Measurements from ENCODE around the gene TMC3. TPM values are rescaled to one million over a fixed set of nuclear protein-coding genes. Genes with fewer than 3 reads are reported as not detected.

TMC3 gene
- total and polyA plus RNA-seq, 12 donors = 0.03 to 0.08 (median 0.04) TPM; not detected in 9

DNA sequence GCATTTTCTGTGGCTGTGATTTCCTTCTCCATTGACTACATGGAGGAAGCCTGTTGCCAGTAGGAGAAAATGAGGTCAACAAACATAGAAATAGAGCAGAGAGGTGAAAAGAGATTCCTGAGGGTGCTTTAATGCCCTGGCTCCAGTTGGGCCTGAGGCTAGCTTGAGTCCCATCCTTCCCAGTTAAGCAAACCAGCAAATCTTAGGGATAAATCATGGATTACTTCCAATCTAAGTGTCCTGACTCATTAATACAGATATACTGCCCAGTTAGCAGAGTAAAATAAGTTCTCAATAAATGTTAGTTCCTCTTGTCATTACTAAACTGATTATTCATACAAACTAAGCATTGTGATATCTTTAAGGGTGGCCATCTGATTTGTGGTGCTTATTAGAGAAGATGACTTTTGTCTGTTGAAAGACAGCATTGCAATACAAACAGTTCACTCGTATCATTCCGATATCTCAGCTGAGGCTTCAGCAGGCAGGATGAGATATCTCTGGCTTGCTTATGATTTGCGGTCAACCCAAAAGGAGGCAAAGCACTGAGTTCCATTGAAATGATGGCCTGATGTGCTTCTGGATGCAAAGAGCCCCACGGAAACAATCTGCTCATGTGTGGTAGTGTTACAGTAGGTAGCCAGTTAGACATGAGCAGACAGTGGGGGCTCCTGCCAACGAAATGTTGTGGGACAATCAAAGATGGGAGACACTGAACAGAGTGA is 43.5 kb downstream of the TMC3 start:
- H3K27ac ChIP-seq = no peak overlapping the region
- no peak for TF ChIP-seq POLR2A (IDR thresholded peaks at IDR 0.05)
- intact Hi-C loops (cut with DNase I) = loop anchor here in 1 of 2 donors (5.0 to 10.0 kb wide), 2 partner anchors 53 to 226 kb away; no protein-coding TSS in a partner anchor
- H3K9me3 ChIP-seq (replicated peaks in 1 of 3) = no peaks in the 10 kb centered on the region
- H3K4me3 ChIP-seq = no peak overlapping the region
- H3K4me1 ChIP-seq (replicated peaks in 1 of 2) = no peaks in the 10 kb centered on the region
- DNase-seq = no peak
- WGBS, 4 donors = 68 to 85% (median 84%) methylated on average over 5 of the region's 5 CpGs
- H3K36me3 ChIP-seq (replicated peaks in 1 of 2) = no peaks in the 10 kb centered on the region
- H3K27me3 ChIP-seq = no peaks in the 10 kb centered on the region

DNA sequence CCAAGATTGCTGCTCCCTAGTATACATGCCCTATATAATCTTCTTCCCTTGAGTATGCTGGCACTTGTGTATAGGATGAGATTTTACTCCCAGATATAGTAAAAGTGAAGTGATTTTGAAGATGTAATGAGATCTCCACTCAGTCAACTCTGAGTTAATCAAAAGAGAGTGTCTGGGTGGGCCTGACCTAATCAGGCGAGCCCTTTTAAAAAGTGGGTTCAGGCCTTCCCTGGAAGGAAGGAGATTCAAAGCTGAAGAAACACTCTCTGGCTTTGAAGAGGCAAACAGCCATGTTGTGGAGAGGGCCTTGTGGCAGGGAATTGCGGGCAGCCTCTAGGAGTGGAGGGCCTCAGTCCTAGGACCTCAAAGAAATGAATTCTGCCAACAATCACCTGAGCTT is 44.6 kb downstream of the TMC3 start:
- intact Hi-C loops (cut with DNase I) = no loop called here
- no peak overlapping the region for H3K4me3 ChIP-seq
- no peaks in the 10 kb centered on the region for H3K4me1 ChIP-seq (replicated peaks in 1 of 2)
- TF ChIP-seq, protein P1, sequence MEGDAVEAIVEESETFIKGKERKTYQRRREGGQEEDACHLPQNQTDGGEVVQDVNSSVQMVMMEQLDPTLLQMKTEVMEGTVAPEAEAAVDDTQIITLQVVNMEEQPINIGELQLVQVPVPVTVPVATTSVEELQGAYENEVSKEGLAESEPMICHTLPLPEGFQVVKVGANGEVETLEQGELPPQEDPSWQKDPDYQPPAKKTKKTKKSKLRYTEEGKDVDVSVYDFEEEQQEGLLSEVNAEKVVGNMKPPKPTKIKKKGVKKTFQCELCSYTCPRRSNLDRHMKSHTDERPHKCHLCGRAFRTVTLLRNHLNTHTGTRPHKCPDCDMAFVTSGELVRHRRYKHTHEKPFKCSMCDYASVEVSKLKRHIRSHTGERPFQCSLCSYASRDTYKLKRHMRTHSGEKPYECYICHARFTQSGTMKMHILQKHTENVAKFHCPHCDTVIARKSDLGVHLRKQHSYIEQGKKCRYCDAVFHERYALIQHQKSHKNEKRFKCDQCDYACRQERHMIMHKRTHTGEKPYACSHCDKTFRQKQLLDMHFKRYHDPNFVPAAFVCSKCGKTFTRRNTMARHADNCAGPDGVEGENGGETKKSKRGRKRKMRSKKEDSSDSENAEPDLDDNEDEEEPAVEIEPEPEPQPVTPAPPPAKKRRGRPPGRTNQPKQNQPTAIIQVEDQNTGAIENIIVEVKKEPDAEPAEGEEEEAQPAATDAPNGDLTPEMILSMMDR (IDR thresholded peaks at IDR 0.05) = no peak
- TF ChIP-seq POLR2A (IDR thresholded peaks at IDR 0.05) = no peak
- no peak for DNase-seq
- WGBS, 4 donors = 92 to 100% (median 98%) methylated on average over 2 of the region's 2 CpGs
- no peaks in the 10 kb centered on the region for H3K27me3 ChIP-seq
- H3K27ac ChIP-seq = no peak overlapping the region
- H3K9me3 ChIP-seq (replicated peaks in 1 of 3) = no peaks in the 10 kb centered on the region
- H3K36me3 ChIP-seq (replicated peaks in 1 of 2) = no peaks in the 10 kb centered on the region

DNA sequence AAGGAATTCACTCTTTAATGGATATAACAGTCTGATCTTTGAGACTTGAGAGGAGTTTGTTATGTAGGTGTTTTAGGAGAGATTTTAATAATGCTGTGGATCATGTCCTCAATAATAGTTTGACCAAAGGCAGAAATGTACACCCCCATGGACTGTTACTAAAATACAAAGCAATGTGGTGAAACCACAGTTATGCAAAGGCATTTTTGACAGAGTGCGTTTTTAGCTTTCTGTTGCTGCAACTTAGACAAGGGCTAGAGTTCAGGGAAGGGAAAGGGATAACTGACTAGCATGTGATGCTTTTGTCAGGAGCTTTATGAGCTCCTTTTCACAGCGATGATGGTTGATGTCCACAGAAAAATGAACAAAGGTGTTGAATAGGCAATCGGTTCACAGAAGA is 46.5 kb downstream of the TMC3 start:
- Histone ChIP-seq H3K4me3 (no peak overlapping the region), H3K36me3 (replicated peaks in 1 of 2) (no peaks in the 10 kb centered on the region), H3K4me1 (replicated peaks in 1 of 2) (peaks cover 3 to 4% of the 10 kb centered on the region in 2 donors), H3K9me3 (replicated peaks in 1 of 3) (no peaks in the 10 kb centered on the region), H3K27me3 (no peaks in the 10 kb centered on the region), H3K27ac (no peak overlapping the region)
- TF ChIP-seq, protein P1 (IDR thresholded peaks at IDR 0.05) = no peak
- TF ChIP-seq POLR2A (IDR thresholded peaks at IDR 0.05) = no peak
- WGBS, 4 donors = 72 to 82% (median 75%) methylated on average over 3 of the region's 3 CpGs
- no peak for DNase-seq
- intact Hi-C loops (cut with DNase I) = no loop called here

DNA sequence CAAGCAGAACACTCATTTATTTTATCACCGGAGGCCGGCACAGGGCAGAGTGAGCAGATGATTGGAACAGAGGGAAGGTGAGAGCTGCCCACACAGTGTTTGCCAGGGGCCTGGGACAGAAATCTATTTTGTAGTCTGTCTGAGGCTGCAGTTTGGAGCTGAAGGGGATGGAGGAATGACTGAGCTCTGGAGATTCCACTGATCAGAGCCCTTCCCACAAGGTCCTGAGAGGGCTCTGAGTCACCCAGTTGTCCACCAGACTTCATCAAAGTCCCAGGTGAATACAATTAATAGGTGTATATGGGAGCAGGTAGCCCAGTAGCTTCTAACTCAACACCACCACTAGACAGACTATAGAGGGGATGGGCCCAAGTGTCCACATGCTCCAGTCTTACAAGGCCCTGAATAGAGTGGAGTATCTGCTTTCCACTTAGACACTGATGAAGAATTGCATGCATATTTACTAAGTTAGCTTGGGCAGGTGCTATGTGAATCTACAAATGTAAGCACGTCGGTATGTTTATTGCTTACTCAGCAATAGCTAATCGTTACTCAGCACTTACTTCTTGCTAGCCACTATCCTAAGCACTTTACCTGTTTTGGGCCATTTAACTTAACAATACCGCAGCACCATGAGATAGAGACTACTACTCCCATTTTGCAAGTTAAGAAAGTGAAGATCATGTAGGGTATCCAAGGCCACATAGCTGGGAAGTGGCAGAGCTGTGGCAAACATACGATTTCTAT is 47.4 kb downstream of the TMC3 start:
- no peak for DNase-seq
- Histone ChIP-seq H3K9me3 (replicated peaks in 1 of 3) (no peaks in the 10 kb centered on the region), H3K4me3 (no peak overlapping the region), H3K27ac (no peak overlapping the region), H3K27me3 (no peaks in the 10 kb centered on the region), H3K36me3 (replicated peaks in 1 of 2) (no peaks in the 10 kb centered on the region), H3K4me1 (replicated peaks in 1 of 2) (peaks cover 3 to 4% of the 10 kb centered on the region in 2 donors)
- intact Hi-C loops (cut with DNase I) = no loop called here
- TF ChIP-seq POLR2A (IDR thresholded peaks at IDR 0.05) = no peak
- TF ChIP-seq, protein P1 (IDR thresholded peaks at IDR 0.05) = no peak
- WGBS, 4 donors = 81 to 87% (median 84%) methylated on average over 7 of the region's 7 CpGs

Measured in adrenal gland (tissue), 12 donors.